ENCODE results near the gene GMNC.

- TF ChIP-seq CTCF (IDR thresholded peaks at IDR 0.05; ENCODE audit: borderline replicate concordance, extremely low read depth, low read length, poor library complexity, severe bottlenecking) (no peak), EZH2 (IDR thresholded peaks at IDR 0.05; ENCODE audit: borderline replicate concordance, low read depth, low read length, severe bottlenecking) (no peak)
These were observed 54.6 kb downstream of the GMNC start for GRCh38 chr3:190807719-190808375.
